HG03571 (cell line): ENCODE measurements around the gene ZNF777.
A peak's percentile ranks its signal among the peaks of the same experiment; 100 is the strongest.

Experiments used
- ATAC-seq: cut with Tn5 transposase; IDR thresholded peaks from one replicate; pipeline ENCODE4 v1.9.1; 2021; ENCODE audit not compliant: unreplicated experiment

Gene ZNF777

DNA sequence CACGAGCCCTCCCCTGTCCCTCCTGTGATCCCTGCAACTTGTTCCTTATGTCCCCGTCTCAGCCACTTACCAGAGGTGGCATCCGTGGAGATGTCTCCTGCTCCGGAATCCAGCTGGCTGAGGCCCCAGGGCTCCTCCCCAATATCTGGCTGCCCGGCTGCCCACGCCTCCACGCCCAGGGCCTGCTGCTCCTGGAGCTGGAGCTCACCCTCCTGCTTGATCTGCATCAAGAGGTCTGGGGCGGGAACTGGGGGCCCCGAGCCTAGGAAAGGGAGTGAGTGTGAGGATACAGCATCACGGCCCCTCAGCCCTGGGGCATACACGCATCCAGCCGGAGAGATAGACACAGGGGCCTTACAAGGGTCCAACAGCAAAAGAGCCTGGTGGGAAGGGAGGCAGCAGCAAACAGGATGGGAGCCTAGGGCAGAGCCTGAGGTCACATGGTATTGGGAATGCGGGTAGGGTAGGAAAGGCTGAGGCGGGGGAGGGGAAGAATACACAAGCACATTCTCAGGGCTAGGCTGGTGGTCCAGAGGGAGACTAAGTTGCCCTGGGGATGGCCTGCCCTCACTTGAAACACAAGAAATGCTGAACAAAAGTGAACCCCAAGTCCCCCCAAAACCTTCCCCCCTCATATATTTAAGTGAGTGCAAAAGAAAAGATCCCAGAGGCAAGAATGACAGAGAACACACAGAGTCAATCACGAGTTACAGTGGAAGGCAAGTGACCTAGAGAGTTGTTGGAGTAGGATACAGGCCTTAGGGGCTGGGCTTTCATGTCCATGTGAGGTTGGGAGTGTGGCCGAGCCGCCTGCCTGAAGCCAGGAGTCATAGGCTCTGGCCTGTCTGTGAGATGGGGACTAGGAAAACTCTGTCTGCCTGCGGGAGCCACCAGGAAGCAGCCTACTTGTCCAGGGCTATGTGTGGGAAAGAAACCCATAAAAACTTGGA, 16.9 kb upstream of the ZNF777 start:
- ATAC-seq, result no peak

DNA sequence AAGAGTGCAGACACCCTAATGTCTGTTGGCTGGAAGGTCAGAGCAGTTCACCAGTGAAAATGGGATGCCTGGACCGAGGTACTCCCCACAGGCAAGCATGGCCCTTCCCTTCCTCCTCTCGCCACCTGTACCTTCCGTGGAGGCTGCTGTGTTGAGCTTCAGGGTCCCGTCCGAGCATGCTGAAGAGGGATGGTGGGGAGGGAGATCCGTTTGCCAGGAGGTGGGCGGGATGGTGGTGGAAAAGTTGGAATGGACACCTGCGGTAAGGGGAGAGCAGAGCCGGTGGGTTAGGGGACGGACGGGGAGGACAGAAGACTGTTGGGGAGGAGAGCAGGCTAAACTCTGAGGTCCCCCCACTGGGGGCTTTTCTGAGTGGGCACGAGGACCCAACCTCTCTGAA, 15.9 kb upstream of the ZNF777 start:
- ATAC-seq, result no peak

DNA sequence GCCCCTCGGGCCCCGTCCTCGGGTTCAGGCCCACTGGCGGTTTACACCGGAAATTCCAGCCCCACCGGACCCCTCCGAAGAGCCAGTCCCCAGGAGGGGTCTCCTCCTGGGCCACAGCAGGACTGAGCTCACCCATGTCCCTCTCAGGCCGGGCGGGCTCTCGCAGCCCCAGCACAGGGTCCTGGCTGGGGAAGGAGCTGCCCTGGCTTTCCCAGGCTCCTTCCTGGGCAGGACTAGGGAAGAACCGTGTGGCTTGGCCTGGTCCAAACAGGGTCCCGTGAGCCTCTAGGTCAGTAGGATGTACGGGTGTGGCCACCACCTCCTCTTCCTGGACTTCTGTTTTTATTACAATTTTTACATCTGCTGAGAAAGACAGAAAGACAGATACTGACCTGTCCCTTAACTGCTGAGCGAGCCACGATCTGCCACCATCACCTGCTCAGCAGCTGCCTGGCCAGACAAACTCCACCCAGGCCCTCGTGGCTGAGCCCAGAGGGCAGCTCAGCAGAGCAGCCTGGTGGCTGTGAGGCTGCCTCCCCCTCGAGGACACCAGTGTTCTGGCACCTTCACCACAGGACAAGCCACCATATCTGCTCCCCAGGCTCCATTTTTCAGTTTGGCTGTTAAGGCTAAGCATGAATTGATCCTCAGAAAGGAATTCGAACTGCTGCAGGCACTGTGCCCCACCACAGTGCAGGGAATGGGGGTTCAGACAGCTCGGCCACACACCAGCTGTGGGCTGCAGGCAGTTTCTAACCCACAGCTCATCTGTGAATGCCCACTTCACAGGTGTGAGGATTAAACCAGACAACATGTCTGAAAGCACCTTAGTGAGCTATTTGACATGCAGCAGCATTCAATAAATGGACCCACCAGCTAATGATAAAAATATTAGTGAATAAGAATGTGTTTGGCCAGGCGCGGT, 14.5 kb upstream of the ZNF777 start:
- no peak for ATAC-seq

DNA sequence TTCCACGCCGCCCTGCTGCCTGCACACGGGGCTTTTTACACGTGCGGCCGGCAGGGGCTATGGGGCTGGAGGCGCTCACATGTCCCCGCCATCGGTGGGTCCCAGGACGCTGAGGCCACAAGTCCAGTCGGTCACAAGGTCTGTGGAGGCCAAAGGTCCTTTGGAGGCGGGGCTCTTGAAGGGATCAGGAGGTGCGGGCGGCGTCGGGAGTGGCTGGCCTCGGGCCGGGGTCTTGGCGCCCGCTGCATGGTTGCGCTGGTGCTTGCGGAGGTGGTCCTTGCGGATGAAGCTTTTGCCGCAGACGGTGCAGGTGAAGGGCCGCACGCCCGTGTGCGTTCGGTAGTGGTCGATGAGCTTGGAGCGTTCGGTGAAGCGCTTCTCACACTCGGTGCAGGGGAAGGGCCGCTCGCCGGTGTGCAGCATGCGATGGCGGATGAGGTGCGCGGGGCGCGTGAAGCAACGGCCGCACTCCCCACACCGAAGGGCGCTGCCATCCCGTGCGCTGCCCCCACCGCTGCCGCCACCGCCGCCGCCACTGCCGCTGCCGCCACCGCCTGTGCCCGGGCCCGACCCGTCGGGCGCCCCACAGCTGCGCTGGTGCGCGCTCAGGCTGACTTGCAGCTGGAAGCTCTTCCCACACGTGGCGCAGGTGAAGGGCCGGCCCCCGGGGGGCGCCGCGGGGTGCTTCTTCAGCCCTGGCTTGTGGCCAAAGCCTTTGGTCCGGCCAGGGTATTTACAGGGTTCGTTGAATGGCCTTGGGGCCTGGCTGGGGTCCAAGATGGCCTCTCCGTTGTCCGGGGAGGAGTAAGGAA, 13.7 kb upstream of the ZNF777 start:
- no peak for ATAC-seq

DNA sequence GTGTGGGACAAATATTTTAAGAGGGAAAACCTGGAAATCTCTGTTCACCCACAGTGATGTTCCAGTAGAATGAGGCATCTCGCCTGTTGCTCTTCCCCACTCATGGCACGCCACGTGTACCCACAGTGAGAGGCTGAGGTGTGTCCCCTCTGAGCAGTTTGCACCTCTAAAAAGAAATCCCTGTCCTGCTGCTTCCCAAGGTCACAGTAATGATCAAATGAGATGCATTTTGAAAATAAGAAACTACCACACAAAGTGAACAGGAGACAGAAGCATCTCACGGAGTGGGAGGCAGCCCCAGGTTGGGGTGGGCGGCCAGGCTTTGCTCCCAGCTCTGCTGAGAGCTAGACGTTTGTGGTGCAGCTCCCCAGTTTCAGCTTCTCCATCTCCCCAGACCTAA, 12.4 kb upstream of the ZNF777 start:
- ATAC-seq, result no peak

DNA sequence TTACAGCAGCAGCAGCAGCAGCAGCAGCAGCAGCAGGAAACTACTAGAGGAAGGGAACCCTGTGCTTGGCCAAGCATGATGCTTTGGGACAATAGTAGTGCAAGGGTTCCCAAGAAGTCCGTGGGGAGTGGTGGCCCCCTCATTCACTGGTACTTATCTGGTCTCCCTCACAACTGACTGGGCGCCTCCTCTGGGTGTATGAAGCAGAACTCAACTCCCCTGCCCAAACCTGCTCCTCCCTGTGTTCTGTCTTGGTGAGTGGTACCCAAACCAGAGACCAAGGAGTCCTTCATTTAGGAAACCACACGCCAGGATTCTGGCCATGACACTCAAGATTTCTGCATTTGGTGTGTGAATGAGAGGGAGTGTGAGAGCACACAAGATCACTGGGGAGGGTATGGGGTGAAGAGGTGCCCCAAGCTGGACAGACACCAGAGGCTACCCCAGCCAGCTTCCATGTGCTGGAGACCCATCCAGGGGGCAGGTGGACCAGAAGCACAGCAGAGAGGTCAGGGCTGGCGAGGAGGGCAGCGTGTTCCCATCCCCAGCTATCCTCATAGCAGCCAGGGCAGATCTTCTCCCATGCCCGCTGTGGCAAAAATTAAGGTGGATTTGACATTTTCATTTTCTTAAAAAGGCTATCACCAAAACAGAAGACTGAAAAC, 10.6 kb upstream of the ZNF777 start:
- ATAC-seq, result no peak

DNA sequence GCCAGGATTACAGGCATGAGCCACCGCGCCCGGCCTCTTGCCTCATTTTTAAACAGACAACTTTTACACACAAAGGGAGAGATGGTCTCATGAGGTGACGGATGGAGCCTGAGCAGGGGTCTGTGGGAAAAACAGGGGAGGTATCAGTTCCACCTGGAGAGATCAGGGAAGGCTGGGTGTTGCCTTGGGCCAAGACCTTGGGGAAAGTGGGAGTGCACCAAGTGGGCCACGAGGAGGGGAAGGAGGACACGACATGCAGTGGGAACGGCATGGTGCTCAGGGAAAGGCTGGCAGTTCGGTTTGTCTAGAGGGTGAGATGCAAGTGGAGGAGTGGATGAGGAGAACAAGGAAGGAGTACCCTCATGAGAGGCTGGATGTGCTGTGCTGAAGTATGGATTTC, 8.9 kb upstream of the ZNF777 start:
- ATAC-seq, result no peak

DNA sequence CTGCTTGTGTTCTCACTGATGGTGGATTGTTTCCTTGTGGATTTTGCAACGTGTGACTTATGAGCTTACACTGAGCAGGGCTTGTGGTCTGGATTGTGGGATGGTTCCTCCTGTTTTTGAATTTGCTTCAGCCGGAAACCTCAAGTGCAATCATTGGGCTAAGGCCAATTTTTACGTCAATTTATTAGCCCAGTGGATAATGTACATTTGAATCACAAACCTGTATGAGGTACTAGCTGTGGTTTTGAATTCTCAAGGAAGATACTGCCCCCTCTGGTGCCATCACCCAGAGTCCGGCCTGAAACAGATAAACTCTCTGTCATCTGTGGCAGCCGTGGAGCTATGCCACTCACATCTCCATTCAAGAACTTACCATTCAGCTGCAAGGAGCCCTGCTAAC, 7.3 kb upstream of the ZNF777 start:
- ATAC-seq, result no peak

DNA sequence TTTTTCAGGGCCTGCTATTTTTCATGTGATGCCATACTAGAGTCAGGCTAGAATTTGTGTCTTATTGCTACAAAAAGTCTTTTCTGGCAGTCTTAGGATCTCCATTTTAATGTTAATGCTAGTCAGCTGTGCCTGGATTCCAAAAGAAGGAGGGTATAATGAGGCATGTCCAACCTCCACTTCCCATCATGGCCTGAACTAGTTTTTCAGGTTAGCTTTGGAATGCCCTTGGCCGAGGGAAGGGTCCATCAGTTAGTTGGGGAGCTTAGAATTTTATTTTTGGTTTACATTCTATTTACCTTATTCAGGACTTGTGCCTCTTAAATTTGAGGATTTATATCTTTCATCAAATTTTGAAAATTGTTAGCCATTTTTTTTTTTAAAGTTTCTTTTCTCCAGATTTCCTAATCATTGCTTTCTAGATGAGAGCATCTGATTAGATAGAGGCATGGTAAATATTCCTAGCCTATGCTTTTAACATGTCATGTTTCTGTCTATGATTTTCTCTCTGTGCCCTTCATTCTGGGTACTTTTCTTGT, 6.5 kb upstream of the ZNF777 start:
- no peak for ATAC-seq

DNA sequence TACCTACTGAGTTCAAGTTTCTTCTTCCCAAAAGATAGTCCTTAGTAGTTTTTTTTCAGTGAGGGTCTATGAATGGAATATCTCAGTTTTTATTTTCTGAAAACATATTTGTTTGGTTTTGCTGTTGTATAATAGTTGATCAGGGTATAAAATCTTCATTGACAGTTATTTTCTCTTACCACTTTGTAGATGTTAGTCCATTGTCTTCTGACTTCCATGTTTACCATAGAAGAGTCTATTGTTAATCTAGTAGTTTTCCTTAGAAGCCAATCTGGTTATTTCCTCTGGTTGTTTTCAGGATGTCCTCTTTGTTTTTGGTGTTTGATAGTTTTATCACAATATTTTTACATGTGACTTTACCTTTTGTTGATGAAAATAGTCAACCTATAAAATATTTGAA, 5.5 kb upstream of the ZNF777 start:
- no peak for ATAC-seq

DNA sequence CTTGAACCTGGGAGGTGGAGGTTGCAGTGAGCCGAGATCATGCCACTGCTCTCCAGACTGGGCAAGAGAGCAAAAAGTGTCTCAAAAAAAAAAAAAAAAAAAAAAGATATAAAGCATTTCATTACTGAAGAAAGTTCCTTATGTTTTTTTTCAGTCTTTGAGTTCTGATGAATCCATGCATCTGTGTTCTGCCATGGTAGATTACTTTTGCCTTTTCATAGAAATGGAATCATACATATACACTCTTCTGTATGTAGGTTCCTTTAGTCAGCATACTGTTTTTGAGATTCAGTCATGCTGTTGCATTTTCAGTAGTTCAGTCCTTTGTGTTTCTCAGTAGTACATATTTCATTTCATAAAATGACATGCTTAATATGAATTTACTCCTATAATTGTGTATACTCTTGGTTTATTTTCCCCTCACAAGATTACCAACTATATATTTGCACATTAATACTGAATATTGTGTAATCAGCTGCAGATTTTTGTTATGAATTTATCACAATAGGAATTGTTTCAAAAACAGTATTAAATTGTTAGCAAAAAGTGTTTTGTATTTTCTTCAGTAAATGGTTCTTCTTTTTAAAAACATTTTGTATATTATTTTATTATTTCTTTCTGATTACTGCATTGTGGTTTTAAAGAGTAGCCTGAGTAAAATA, 2.8 kb upstream of the ZNF777 start:
- ATAC-seq, result no peak

DNA sequence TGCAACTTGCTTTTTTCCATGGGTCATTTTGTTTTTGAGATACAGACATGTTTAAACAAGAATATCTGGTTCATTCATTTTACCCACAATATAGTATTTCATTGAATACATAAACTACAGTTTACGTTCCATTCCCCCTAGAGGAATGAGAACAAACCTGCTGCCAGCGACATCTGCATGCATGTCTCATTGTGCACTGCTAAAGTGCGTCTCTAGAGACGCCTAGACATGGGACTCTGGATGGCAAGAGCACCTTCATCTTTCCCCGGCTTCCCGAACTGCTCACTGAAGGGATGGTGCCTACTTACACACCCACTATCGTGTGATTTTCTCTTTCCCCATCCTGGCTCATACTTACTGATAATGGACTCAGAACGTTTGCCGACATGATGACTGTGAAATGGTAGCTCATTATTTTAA, 1.2 kb upstream of the ZNF777 start:
- no peak for ATAC-seq

DNA sequence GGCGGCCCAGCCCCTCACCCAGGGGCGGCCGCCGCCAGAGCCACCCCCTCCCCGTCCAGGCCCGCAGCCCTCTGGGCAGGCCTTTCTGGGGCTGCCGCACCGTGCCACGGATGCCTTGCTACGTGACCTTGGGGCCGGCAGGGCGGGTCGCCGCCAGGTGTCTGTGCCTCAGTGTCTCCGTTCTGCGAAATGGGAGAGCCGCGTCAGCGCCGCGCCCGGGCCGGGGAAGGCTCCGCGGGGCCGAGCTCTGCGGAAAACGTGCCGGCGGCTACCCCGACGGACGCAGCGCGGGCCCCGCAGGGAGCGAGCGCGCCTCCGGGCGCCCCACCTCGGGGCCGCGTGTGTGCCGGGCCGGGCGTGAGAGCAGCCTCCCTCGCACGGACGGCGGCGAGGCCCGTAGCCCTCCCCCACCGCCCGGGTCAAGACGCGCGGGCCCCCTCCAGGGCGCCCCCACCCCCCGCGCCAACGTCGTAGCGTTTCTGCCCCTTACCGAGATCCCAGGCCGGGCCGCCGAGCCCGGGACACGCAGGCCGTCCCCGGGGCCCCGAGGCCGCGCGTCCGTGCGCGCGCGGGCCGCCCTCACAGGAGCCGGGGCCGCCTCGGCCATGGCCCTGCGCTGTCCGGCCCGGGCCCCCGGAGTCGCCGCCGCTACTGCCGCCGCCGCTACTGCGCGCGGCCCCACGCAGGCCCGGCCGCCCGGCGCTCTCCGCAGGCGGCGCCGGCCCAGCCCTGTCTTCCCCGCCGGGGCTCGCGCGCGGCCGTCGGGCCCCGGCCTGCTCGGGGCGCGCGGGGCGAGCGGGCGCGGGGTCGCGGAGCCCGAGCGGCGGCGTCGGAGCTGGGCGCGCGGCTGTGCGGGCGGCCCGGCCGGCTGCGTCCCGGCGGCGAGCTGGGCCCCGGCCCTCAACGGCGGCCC, 1.1 kb downstream of the ZNF777 start:
- ATAC-seq, result peak; percentile 27

DNA sequence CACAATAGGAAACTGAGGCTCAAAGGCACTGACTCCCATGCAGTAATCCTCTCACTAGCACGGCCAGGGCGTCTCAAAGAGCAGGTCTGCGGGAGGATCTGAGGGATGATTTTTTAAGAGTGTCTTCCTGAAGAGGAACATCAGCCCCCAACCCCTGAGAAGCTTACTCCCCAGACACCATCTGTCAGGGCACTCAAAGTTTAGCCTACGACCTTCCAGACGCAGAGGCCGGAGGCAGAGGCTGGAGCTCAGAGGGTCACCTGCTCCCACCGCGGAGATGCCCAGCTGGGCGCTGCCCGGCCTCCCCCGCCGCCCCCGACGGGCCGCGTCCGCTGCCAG, 1.7 kb downstream of the ZNF777 start:
- no peak for ATAC-seq

DNA sequence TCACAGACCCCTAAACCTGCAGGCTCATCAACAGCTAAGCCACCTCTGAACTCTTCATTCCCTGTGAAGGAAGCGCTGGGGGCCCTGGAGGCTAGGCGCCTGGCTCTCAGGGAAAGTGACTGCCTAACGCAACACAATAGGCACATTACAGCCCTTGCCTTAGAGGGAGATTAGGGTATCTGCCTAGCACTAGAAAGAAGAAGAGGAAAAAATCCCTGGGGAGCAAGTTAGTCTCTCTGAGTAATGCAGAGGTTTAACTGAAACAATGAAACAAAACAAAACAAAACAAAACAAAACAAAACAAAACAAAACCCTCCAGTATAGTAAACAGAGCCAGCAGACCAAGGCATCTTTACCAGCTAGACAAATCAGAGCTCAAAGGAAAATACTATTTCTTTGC, 2.6 kb downstream of the ZNF777 start:
- no peak for ATAC-seq

DNA sequence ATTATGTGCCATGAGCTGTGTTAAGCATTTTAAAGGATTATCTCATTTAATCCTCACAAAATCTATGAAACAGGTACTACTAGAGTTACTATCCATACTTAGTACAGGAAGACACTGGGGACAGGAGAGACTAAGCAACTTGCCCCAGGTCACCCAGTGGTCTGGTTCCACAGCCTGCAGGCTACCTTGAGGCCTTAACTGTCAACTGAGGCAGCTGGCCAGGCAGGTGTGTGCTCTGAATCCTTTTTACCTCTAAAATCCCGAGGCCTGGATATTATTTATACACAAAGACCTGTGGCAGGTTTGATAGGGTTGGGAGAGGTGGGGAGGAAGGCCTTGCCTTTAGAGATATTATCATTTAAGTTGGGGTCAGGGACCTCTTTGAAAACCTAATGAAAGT, 3.1 kb downstream of the ZNF777 start:
- no peak for ATAC-seq

DNA sequence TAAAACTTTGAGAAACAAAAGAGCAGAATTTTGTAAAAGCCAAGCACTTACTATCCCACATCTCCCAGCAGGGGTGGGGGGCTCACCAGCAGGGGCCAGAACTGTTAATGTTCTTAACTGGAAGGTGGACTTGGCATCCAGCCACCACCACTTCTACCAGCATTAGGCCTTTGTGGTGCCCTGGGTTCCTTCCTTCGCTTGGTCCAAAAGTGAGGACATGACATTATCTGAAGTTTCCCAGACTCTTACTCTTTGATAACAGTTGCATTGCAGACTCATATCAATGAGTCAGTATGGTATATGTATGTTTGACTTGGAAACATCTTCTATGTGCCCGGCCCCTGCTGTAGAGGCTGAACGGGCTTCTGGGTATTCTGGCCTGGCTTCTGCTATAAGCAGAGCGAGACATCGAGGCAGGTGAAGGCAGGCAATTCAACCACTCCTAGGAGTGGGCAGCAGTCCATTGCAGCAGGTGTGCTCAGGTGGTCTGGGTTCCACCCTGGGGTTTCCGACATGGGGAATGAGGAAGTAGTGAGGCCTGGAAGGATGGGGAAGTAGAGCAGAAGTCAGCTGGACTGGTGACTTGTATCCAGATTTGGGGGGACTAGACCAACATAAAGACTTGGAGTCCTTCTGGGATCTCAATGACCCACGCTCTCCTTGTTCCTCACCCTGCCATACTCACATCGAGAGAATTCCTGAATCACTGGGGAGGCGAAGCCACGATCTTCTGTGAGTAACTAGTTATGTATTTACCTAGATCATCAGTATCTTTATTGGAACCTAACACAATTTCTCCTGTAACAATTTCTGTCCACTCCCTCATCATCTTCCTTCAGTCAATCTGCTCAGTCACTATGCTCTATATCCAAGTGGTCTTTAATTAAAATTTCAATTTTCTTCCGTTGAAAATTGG, 4.1 kb downstream of the ZNF777 start:
- ATAC-seq, result no peak
